ENCODE results near the gene MOSMO. TPM values are rescaled to one million over a fixed set of nuclear protein-coding genes. Genes with fewer than 3 reads are reported as not detected.
A peak's percentile ranks its signal among the peaks of the same experiment; 100 is the strongest.
"Not testable (repeated sequence)": the region's sequence is repeated elsewhere in the genome, so short reads cannot be mapped to it uniquely, and the experiment has no call there.

The MOSMO gene
- total RNA-seq, 1 experiment from 2014 or later = 9.7 TPM

- not testable (repeated sequence) for DNase-seq (ENCODE audit: low spot score)
Measured at GRCh38 chr16:22045888-22046287, 38.0 kb downstream of the MOSMO start.

GRCh38 chr16:22050963-22051362 is 43.1 kb downstream of the MOSMO start:
- DNase-seq (ENCODE audit: low spot score) = no peak

GRCh38 chr16:22052980-22053379 is 45.1 kb downstream of the MOSMO start:
- no peak for DNase-seq (ENCODE audit: low spot score)

- no peak for DNase-seq (ENCODE audit: low spot score)
Measured at GRCh38 chr16:22053921-22054341, 46.0 kb downstream of the MOSMO start.

GRCh38 chr16:22054847-22055590 is 47.1 kb downstream of the MOSMO start:
- no peak for DNase-seq (ENCODE audit: low spot score)

- no peak for DNase-seq (ENCODE audit: low spot score)
Measured at GRCh38 chr16:22055881-22056280, 48.0 kb downstream of the MOSMO start.

GRCh38 chr16:22063888-22064467 is 56.1 kb downstream of the MOSMO start:
- no peak for DNase-seq (ENCODE audit: low spot score)

- DNase-seq (ENCODE audit: low spot score) = no peak
Measured at GRCh38 chr16:22065252-22065651, 57.3 kb downstream of the MOSMO start.

- DNase-seq (ENCODE audit: low spot score) = no peak
Measured at GRCh38 chr16:22070361-22071330, 62.7 kb downstream of the MOSMO start.

- DNase-seq (ENCODE audit: low spot score) = no peak
Measured at GRCh38 chr16:22071331-22071910, 63.5 kb downstream of the MOSMO start.

- no peak for DNase-seq (ENCODE audit: low spot score)
Measured at GRCh38 chr16:22073350-22073749, 65.4 kb downstream of the MOSMO start.

- DNase-seq (ENCODE audit: low spot score) = no peak
Measured at GRCh38 chr16:22075043-22075757, 67.3 kb downstream of the MOSMO start.

- no peak for DNase-seq (ENCODE audit: low spot score)
Measured at GRCh38 chr16:22075776-22076175, 67.9 kb downstream of the MOSMO start.

GRCh38 chr16:22077700-22078313 is 69.9 kb downstream of the MOSMO start:
- peak; percentile 57 for DNase-seq (ENCODE audit: low spot score)

- DNase-seq (ENCODE audit: low spot score) = no peak
Measured at GRCh38 chr16:22078656-22079055, 70.7 kb downstream of the MOSMO start.

- no peak for DNase-seq (ENCODE audit: low spot score)
Measured at GRCh38 chr16:22081050-22081449, 73.1 kb downstream of the MOSMO start.

- no peak for DNase-seq (ENCODE audit: low spot score)
Measured at GRCh38 chr16:22086440-22086839, 78.5 kb downstream of the MOSMO start.

GRCh38 chr16:22088642-22089041 is 80.7 kb downstream of the MOSMO start:
- DNase-seq (ENCODE audit: low spot score) = no peak

GRCh38 chr16:22089910-22090309 is 82.0 kb downstream of the MOSMO start:
- no peak for DNase-seq (ENCODE audit: low spot score)

GRCh38 chr16:22091721-22092120 is 83.8 kb downstream of the MOSMO start:
- DNase-seq (ENCODE audit: low spot score) = no peak

Measured in A172 (cell line).